Mucosa of descending colon (tissue), 3 donors: ENCODE measurements around the gene WASHC2A. TPM values are rescaled to one million over a fixed set of nuclear protein-coding genes. Genes with fewer than 3 reads are reported as not detected.
"Not testable (repeated sequence)": the region's sequence is repeated elsewhere in the genome, so short reads cannot be mapped to it uniquely, and the experiment has no call there.

Experiments used
- ATAC-seq: fragments of 200-7000 bp; cut with Tn5 transposase; one replicate; pipeline ENCODE4 v1.9.1; 2020; ENCODE audit warnings: mild to moderate bottlenecking, moderate library complexity
- DNase-seq, 3 donors: peaks; one replicate each; pipeline ENCODE4 v3.0.0-alpha.2; 2020
- H3K36me3 ChIP-seq: fragments of 200-600 bp; one replicate; pipeline ENCODE4 v1.8.0; 2021; ENCODE audit warnings: low read depth, mild to moderate bottlenecking
- H3K4me1 ChIP-seq: fragments of 200-600 bp; one replicate; pipeline ENCODE4 v1.8.0; 2021; ENCODE audit warnings: low read depth, mild to moderate bottlenecking
- H3K4me3 ChIP-seq: fragments of 200-600 bp; one replicate; pipeline ENCODE4 v1.8.0; 2021; ENCODE audit warnings: mild to moderate bottlenecking
- H3K9me3 ChIP-seq: fragments of 200-600 bp; one replicate; pipeline ENCODE4 v1.8.0; 2021; ENCODE audit warnings: mild to moderate bottlenecking
- CTCF ChIP-seq: fragments of 200-600 bp; IDR thresholded peaks from one replicate; pipeline ENCODE4 v1.8.0; 2022; ENCODE audit warnings: antibody characterized with exemption, mild to moderate bottlenecking
- intact Hi-C, 2 donors: fragments of 100-400 bp; cut with DNase I in 1 of 2; cut with micrococcal nuclease in 1 of 2; formaldehyde crosslinking; loops; one replicate each; pipeline versions ENCODE4 v1.11.0 to v1.11.1; 2022; cut with DNase I, micrococcal nuclease
- total RNA-seq, 3 donors: library from RNA; stranded (reverse); fragmentation: NEBNext Ultra II Directional in 2 of 3; extraction: Animal tissue kit (Norgen Biotek cat#: 25700) in 2 of 3; gene quantifications; one replicate each; pipeline versions ENCODE4 v1.2.1 to v1.2.4, GENCODE V29; 2021 to 2023
- donor health status: DM: no; HTN: no; CAD: no; lungs with moderate emphysema.
- donor health status: DM: no; HTN: no; CAD: no.
- donor health status: DM: no; HTN: yes; CAD: no.

The WASHC2A gene
- total RNA-seq, 3 donors from 2014 or later, result 54.0 to 79.3 (median 62.7) TPM

- intact Hi-C loops, ATAC-seq, H3K4me3 ChIP-seq, DNase-seq, H3K9me3 ChIP-seq, H3K36me3 ChIP-seq, H3K4me1 ChIP-seq: not testable (repeated sequence)
Observed at GRCh38 chr10:50112419-50113112, 44.8 kb downstream of the WASHC2A start.

- DNase-seq, intact Hi-C loops: not testable (repeated sequence)
Observed at GRCh38 chr10:50126765-50127164, 59.0 kb downstream of the WASHC2A start.

GRCh38 chr10:50127770-50128292 is 60.1 kb downstream of the WASHC2A start:
- DNase-seq, H3K36me3 ChIP-seq, H3K9me3 ChIP-seq, H3K4me1 ChIP-seq, H3K4me3 ChIP-seq, intact Hi-C loops: not testable (repeated sequence)
- peak; percentile 31 for ATAC-seq

More at GRCh38 chr10:50126765-50127164, 59.0 kb downstream of the WASHC2A start:
- not testable (repeated sequence) for H3K9me3 ChIP-seq, H3K36me3 ChIP-seq, H3K4me3 ChIP-seq, ATAC-seq, H3K4me1 ChIP-seq

- ATAC-seq, H3K4me1 ChIP-seq, H3K4me3 ChIP-seq, H3K36me3 ChIP-seq, DNase-seq, intact Hi-C loops, H3K9me3 ChIP-seq: not testable (repeated sequence)
Observed at GRCh38 chr10:50131245-50131965, 63.7 kb downstream of the WASHC2A start.

- DNase-seq, H3K4me1 ChIP-seq, H3K9me3 ChIP-seq, H3K36me3 ChIP-seq, ATAC-seq, intact Hi-C loops, H3K4me3 ChIP-seq: not testable (repeated sequence)
Observed at GRCh38 chr10:50132322-50132721, 64.6 kb downstream of the WASHC2A start.

- DNase-seq, ATAC-seq, H3K9me3 ChIP-seq, H3K4me1 ChIP-seq, H3K36me3 ChIP-seq, H3K4me3 ChIP-seq, intact Hi-C loops: not testable (repeated sequence)
Observed at GRCh38 chr10:50132841-50133240, 65.1 kb downstream of the WASHC2A start.

GRCh38 chr10:50143512-50144174 is 75.9 kb downstream of the WASHC2A start:
- DNase-seq, H3K4me1 ChIP-seq, ATAC-seq, H3K36me3 ChIP-seq, H3K9me3 ChIP-seq, H3K4me3 ChIP-seq, intact Hi-C loops: not testable (repeated sequence)

GRCh38 chr10:50145575-50145974 is 77.8 kb downstream of the WASHC2A start:
- H3K4me1 ChIP-seq, DNase-seq, H3K4me3 ChIP-seq, H3K9me3 ChIP-seq, intact Hi-C loops, H3K36me3 ChIP-seq, ATAC-seq: not testable (repeated sequence)

GRCh38 chr10:50152792-50153272 is 85.1 kb downstream of the WASHC2A start:
- peak in 1 of 3 donors; percentile 9 for DNase-seq
- intact Hi-C loops, result no loop called here
- ATAC-seq, result peak; percentile 44
- TF ChIP-seq CTCF, result no peak
- no peak overlapping the region for H3K4me3 ChIP-seq
- no peaks in the 10 kb centered on the region for H3K36me3 ChIP-seq
- no peaks in the 10 kb centered on the region for H3K9me3 ChIP-seq
- no peaks in the 10 kb centered on the region for H3K4me1 ChIP-seq

- intact Hi-C loops, H3K4me3 ChIP-seq, H3K4me1 ChIP-seq, H3K36me3 ChIP-seq, ATAC-seq, H3K9me3 ChIP-seq, DNase-seq: not testable (repeated sequence)
Observed at GRCh38 chr10:50157868-50158267, 90.1 kb downstream of the WASHC2A start.

GRCh38 chr10:50159856-50160255 is 92.1 kb downstream of the WASHC2A start:
- H3K36me3 ChIP-seq, H3K9me3 ChIP-seq, DNase-seq, intact Hi-C loops, H3K4me1 ChIP-seq, ATAC-seq, H3K4me3 ChIP-seq: not testable (repeated sequence)

GRCh38 chr10:50165038-50165437 is 97.3 kb downstream of the WASHC2A start:
- ATAC-seq, DNase-seq, H3K9me3 ChIP-seq, H3K36me3 ChIP-seq, H3K4me1 ChIP-seq, H3K4me3 ChIP-seq, intact Hi-C loops: not testable (repeated sequence)

- H3K36me3 ChIP-seq, DNase-seq, H3K4me1 ChIP-seq, intact Hi-C loops, H3K4me3 ChIP-seq, ATAC-seq, H3K9me3 ChIP-seq: not testable (repeated sequence)
Observed at GRCh38 chr10:50167833-50168232, 100.1 kb downstream of the WASHC2A start.
